HFFc6 (cell line): ENCODE data around the gene ELF1. TPM values are rescaled to one million over a fixed set of nuclear protein-coding genes. Genes with fewer than 3 reads are reported as not detected.

Experiments
- DNase-seq: peaks from one replicate; pipeline ENCODE4 v3.0.0-alpha.2; 2018
- H3K27ac Mint-ChIP-seq: 2 replicates; pipeline ENCODE4 v1.8.0; 2020; ENCODE audit warnings: mild to moderate bottlenecking, mixed read lengths
- H3K27me3 Mint-ChIP-seq: 2 replicates; pipeline ENCODE4 v1.8.0; 2021; ENCODE audit warnings: mild to moderate bottlenecking, moderate library complexity, mixed read lengths; ENCODE audit not compliant: insufficient read depth
- H3K36me3 Mint-ChIP-seq: 2 replicates; pipeline ENCODE4 v1.8.0; 2021; ENCODE audit warnings: low read depth, mixed read lengths
- H3K4me1 Mint-ChIP-seq: 2 replicates; pipeline ENCODE4 v1.8.0; 2020; ENCODE audit warnings: low read depth, mixed read lengths
- H3K4me3 Mint-ChIP-seq: 2 replicates; pipeline ENCODE4 v1.8.0; 2020; ENCODE audit warnings: mild to moderate bottlenecking, moderate library complexity, mixed read lengths
- H3K9me3 Mint-ChIP-seq: 2 replicates; pipeline ENCODE4 v1.8.0; 2020; ENCODE audit warnings: mild to moderate bottlenecking, mixed read lengths
- CTCF ChIP-seq: fragments of 200-600 bp; sonication (generic); IDR thresholded peaks from 2 replicates; pipeline ENCODE4 v1.5.0; 2021; ENCODE audit warnings: antibody characterized with exemption, mild to moderate bottlenecking
- total RNA-seq, 6 experiments: library from RNA; stranded (reverse); fragmentation: NEBNext Ultra II Directional; extraction: Animal tissue kit (Norgen Biotek cat#: 25700); gene quantifications; 2 replicates in 1 of 6; 3 replicates in 5 of 6; pipeline ENCODE4 v1.2.3, GENCODE V29; 2021

The ELF1 gene
- total RNA-seq, 6 experiments from 2014 or later: 25.5 to 37.7 (median 33.4) TPM

GRCh38 chr13:41008349-41008980 lies 10.7 kb downstream of the ELF1 start:
- DNase-seq: peak; percentile 54
- no peak for TF ChIP-seq CTCF
- no peaks in the 10 kb centered on the region for H3K36me3 Mint-ChIP-seq
- H3K27ac Mint-ChIP-seq: peak overlapping the region; percentile 47
- no peaks in the 10 kb centered on the region; the same call in 1 of the 2 replicates for H3K27me3 Mint-ChIP-seq
- H3K9me3 Mint-ChIP-seq: no peaks in the 10 kb centered on the region
- no peak overlapping the region for H3K4me3 Mint-ChIP-seq
- H3K4me1 Mint-ChIP-seq: peaks cover 46% of the 10 kb centered on the region

DNA sequence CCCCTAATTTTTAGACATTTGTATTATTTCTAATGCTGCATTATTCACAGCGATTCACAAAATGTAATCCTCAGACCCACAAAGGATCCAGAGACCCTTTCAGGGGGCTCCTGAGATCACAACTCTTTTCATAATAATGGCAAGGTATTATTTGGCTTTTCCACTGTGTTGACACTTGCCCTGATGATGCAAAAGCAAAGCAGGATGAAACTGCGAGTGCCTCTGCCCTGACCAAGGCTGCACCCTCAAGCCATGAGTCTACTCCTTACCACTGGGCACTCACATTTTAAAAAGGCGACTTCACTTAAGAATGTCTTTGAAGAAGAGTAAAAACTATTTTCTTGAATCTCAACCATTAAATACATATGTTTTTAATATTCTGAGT lies 11.4 kb downstream of the ELF1 start:
- no peak overlapping the region for H3K4me3 Mint-ChIP-seq

DNA sequence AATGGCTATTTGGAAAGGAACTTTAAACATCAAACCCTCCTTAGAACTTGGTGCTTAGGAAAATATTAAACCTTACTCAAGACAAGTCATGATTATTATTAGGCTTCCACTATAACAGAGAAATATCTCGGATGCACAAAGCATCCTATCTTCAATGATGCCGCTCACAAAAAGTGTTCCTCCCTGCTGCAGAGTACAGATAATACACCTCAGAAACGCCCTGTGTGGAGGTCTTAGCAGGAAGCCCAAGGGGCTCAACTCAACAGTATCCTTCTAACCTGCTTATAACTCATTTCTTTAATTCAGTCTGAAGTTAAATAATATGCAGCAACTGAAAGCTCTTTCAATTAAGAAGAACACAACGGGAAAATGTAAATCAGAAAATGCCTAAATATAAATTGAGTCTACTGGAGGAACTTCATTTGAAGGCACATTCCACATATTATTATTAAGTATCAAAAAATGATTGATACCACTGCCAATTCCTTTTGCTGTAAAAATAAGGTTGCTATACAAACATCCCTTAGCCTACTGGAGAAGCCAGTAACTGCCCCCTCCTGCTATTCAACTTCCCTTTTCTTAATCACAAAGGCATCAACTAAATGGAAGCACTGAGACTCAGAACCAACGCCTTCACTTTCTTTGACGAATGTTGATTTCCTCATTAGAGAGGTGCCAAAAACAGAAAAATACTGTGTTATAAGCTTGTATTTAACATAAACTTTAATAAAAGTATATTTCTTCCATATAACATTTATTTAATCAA lies 12.0 kb downstream of the ELF1 start:
- Mint-ChIP-seq H3K4me3 (no peak overlapping the region), H3K9me3 (no peaks in the 10 kb centered on the region), H3K4me1 (peaks cover 46% of the 10 kb centered on the region), H3K27ac (no peak overlapping the region), H3K27me3 (no peaks in the 10 kb centered on the region; the same call in 1 of the 2 replicates), H3K36me3 (no peaks in the 10 kb centered on the region)
- no peak for TF ChIP-seq CTCF
- no peak for DNase-seq

More for the DNA sequence above, 11.4 kb downstream of the ELF1 start:
- no peak for DNase-seq
- Mint-ChIP-seq H3K36me3 (no peaks in the 10 kb centered on the region), H3K4me1 (peaks cover 46% of the 10 kb centered on the region), H3K27me3 (no peaks in the 10 kb centered on the region; the same call in 1 of the 2 replicates), H3K27ac (no peak overlapping the region; the same call in 1 of the 2 replicates), H3K9me3 (no peaks in the 10 kb centered on the region)
- no peak for TF ChIP-seq CTCF

GRCh38 chr13:41006306-41006705 lies 12.8 kb downstream of the ELF1 start:
- H3K9me3 Mint-ChIP-seq: no peaks in the 10 kb centered on the region
- peaks cover 46% of the 10 kb centered on the region for H3K4me1 Mint-ChIP-seq
- no peak overlapping the region for H3K4me3 Mint-ChIP-seq
- H3K27me3 Mint-ChIP-seq: no peaks in the 10 kb centered on the region; the same call in 1 of the 2 replicates
- H3K27ac Mint-ChIP-seq: no peak overlapping the region
- no peak for DNase-seq
- no peak for TF ChIP-seq CTCF
- H3K36me3 Mint-ChIP-seq: no peaks in the 10 kb centered on the region

GRCh38 chr13:41005704-41006103 lies 13.4 kb downstream of the ELF1 start:
- TF ChIP-seq CTCF: no peak
- no peaks in the 10 kb centered on the region for H3K9me3 Mint-ChIP-seq
- no peak for DNase-seq
- H3K27ac Mint-ChIP-seq: peak overlapping the region; percentile 27
- H3K4me3 Mint-ChIP-seq: peak overlapping the region; percentile 2; the same call in 1 of the 2 replicates
- H3K27me3 Mint-ChIP-seq: no peaks in the 10 kb centered on the region
- H3K4me1 Mint-ChIP-seq: peaks cover 46% of the 10 kb centered on the region
- no peaks in the 10 kb centered on the region for H3K36me3 Mint-ChIP-seq
